H1 (cell line): ENCODE measurements around the gene JOSD2. TPM values are rescaled to one million over a fixed set of nuclear protein-coding genes. Genes with fewer than 3 reads are reported as not detected.

Experiments used
- JUND ChIP-seq: IDR thresholded peaks from 2 replicates; pipeline ENCODE4 v1.6.1; 2011; ENCODE audit warnings: mild to moderate bottlenecking, improper control_type of control experiment, low read length
- KDM1A ChIP-seq: fragments of 200-600, 300-600 bp; sonication (generic); IDR thresholded peaks from 2 replicates; pipeline ENCODE4 v1.7.1; 2016; ENCODE audit warnings: mild to moderate bottlenecking, low read length, borderline replicate concordance
- POLR2A ChIP-seq, 2 experiments: IDR thresholded peaks; 1 replicate in 1 of 2; 2 replicates in 1 of 2; pipeline ENCODE4 v1.6.1; 2011; ENCODE audit warnings: low read depth in 2 of 2, low read length in 2 of 2, mild to moderate bottlenecking in 2 of 2; ENCODE audit errors: control extremely low read depth in 1 of 2
- TEAD4 ChIP-seq: IDR thresholded peaks from 2 replicates; pipeline ENCODE4 v1.6.1; 2012; ENCODE audit warnings: low read depth, low read length, inconsistent platforms, mixed read lengths
- USF2 ChIP-seq: IDR thresholded peaks from 2 replicates; pipeline ENCODE4 v1.6.1; 2011; ENCODE audit warnings: low read length, improper control_type of control experiment
- polyA plus RNA-seq, 7 experiments: library from polyadenylated mRNA; depleted of rRNA in 3 of 7; stranded (reverse) in 5 of 7; unstranded in 2 of 7; fragments of >200 nt in 5 of 7; fragments of 200-250 nt in 2 of 7; gene quantifications; 1 replicate in 5 of 7; 2 replicates in 1 of 7; 4 replicates in 1 of 7; pipeline versions ENCODE4 v1.2.1 to v1.2.3, GENCODE V29; 2011 to 2013; ENCODE audit warnings: missing spikeins in 2 of 7, mixed read lengths in 2 of 7
- total RNA-seq: library from RNA; stranded (reverse); fragmentation: NEBNext Ultra II Directional; extraction: Animal tissue kit (Norgen Biotek cat#: 25700); gene quantifications from 2 replicates; pipeline ENCODE4 v1.2.1, GENCODE V29; 2021

Gene JOSD2
- total and polyA plus RNA-seq, 2 of the 8 experiments (the other 6 are each of a cell fraction or from before 2014, with no cell fraction given) = 1.9 to 6.6 TPM

GRCh38 chr19:50515168-50515561 lies 4.2 kb upstream of the JOSD2 start (continued):
- TF ChIP-seq USF2 (no peak), KDM1A (no peak), TEAD4 (no peak), JUND (no peak), POLR2A (IDR thresholded peaks at IDR 0.05; ENCODE audit: control extremely low read depth in 1 of 2, low read depth in 2 of 2, low read length in 2 of 2) (no peak)
